ENCODE results near the gene ZNF74. TPM values are rescaled to one million over a fixed set of nuclear protein-coding genes. Genes with fewer than 3 reads are reported as not detected.
"Not testable (repeated sequence)": the region's sequence is repeated elsewhere in the genome, so short reads cannot be mapped to it uniquely, and the experiment has no call there.

Gene ZNF74
- total RNA-seq, 1 donor from 2014 or later, result 5.2 TPM

GRCh38 chr22:20399866-20400605 is 6.1 kb downstream of the ZNF74 start:
- DNase-seq (ENCODE audit: low spot score), result peak; percentile 59

DNA sequence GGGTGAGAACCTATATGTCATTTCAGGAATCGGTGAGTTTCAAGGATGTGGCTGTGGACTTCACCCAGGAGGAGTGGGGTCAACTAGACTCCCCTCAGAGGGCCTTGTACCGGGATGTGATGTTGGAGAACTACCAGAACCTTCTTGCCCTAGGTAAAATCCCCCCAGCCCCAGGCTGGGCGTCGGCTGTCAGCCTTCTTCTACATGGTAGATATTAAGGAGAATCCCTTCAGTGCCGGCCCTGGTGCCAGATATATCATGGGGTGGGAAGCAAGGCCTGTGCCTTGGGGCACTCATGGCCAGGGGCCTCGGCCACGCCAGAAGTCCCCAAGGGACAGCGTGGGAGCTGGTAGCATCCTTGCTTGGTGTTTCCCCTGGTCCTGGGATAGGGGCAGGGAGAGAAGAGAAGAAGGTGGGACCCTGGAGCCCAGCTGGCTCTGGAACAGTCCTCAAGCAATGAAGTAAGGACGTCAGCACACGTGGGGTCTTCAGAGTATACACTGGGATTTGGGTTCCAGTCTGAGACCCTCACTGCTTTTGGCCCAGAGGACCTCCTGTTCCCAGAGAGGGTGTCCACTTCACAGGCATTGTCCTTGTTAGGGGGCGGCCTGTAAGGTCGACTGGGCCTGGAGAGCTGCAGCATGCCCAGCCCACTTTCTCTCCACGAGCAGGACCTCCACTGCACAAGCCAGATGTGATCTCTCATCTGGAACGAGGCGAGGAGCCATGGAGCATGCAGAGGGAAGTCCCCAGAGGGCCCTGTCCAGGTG is 6.8 kb downstream of the ZNF74 start:
- DNase-seq (ENCODE audit: low spot score), result peak; percentile 37

DNA sequence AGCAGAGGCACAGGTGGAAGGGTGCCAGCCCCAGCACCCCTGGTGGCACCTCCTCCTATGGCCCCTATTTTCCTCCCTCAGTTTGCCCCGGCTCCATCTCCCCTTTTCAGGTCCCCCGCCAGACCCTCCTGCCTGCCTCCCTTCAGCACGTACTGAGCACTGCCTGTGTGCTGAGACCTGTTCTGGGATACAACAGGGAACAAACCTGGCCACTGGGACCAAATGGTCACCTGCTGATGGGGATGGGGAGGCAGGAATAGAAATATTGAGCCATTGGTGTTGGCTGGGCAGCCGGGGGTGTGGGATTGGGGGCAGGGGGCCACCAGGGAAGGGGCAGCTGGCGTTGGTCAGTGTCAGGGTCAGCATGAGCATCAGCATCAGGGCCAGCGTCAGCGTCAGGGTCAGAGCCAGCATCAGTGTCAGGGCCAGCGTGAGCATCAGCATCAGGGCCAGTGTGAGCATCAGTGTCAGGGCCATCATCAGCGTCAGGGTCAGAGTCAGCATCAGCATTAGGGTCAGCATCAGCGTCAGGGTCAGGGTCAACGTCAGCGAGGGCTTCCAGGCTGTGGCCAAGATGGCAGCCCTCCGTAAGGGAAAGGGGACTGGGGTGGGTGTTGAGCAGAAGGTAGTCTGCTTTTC is 7.5 kb downstream of the ZNF74 start:
- peak; percentile 74 for DNase-seq (ENCODE audit: low spot score)

- DNase-seq (ENCODE audit: low spot score), result peak; percentile 49
Measured at GRCh38 chr22:20402960-20403778, 9.2 kb downstream of the ZNF74 start.

GRCh38 chr22:20403779-20404140 is 9.8 kb downstream of the ZNF74 start:
- peak; percentile 73 for DNase-seq (ENCODE audit: low spot score)

DNA sequence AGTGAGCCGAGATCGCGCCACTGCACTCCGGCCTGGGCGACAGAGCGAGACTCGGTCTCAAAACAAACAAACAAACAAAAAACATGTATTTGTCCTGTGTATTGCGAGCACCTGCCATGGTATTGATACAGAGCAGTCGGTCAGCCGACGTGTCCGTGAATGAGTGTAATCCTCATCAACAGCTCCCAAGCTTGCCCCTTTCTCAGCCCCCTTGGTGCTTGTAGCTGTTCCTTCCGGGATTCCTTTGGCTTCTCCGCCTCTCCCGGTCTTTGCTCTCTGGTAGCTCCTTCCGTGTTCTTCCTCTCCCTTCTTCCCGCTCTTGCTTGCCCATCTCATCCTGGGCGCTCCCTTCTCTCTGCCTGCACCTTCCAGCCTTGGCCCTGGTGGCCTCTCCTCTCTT is 10.9 kb downstream of the ZNF74 start:
- DNase-seq (ENCODE audit: low spot score), result peak; percentile 59

GRCh38 chr22:20405291-20405930 is 11.5 kb downstream of the ZNF74 start:
- peak; percentile 72 for DNase-seq (ENCODE audit: low spot score)

DNA sequence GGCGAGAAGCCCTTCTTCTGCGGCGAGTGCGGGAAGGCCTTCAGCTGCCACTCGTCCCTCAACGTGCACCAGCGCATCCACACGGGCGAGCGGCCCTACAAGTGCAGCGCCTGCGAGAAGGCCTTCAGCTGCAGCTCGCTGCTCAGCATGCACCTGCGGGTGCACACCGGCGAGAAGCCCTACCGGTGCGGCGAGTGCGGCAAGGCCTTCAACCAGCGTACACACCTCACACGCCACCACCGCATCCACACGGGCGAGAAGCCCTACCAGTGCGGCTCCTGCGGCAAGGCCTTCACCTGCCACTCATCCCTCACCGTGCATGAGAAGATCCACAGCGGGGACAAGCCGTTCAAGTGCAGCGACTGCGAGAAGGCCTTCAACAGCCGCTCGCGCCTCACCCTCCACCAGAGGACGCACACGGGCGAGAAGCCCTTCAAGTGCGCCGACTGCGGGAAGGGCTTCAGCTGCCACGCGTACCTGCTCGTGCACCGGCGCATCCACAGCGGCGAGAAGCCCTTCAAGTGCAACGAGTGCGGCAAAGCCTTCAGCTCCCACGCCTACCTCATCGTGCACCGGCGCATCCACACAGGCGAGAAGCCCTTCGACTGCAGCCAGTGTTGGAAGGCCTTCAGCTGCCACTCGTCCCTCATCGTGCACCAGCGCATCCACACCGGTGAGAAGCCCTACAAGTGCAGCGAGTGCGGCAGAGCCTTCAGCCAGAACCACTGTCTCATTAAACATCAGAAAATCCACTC is 12.2 kb downstream of the ZNF74 start:
- DNase-seq (ENCODE audit: low spot score), result peak; percentile 86

- peak; percentile 57 for DNase-seq (ENCODE audit: low spot score)
Measured at GRCh38 chr22:20406686-20407408, 12.9 kb downstream of the ZNF74 start.

DNA sequence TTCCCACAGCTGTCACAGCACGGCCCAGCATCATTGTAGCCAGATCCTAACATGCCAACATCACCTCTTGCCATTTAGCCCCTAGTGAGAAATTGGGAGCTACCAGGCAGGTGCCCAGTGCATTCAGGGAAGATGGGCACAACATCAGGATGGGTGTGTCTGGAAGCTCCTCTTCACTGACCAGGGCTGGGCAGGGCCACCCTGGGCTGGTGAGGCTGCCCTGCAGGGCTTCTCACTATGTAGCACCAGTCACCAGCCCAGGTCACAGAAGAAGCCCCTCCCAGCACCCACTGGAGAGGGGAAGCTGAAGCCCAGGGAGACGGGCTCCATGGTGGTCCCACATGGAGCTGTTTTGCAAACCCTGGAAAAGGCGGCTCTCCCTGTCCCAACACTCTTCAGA is 13.9 kb downstream of the ZNF74 start:
- DNase-seq (ENCODE audit: low spot score), result peak; percentile 79

DNA sequence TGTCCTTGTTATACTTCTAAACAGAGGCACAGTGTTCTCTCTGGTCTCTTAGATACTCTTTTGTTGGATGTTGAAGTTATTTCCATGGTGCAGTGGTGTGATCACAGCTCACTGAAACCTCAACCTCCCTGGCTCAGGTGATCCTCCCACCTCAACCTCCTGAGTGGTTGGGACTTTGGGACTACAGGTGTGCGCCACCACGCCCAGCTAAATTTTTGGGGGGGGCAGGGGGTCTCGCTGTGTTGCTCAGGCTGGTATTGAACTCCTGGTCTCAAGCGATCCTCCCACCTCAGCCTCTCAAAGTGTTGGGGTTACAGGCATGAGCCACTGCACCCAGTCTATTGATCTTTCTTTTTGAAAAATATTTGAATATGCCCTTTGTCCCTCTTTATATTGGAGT is 14.9 kb downstream of the ZNF74 start:
- peak; percentile 57 for DNase-seq (ENCODE audit: low spot score)

- DNase-seq (ENCODE audit: low spot score), result not testable (repeated sequence)
Measured at GRCh38 chr22:20409385-20409784, 15.4 kb downstream of the ZNF74 start.

- peak; percentile 20 for DNase-seq (ENCODE audit: low spot score)
Measured at GRCh38 chr22:20412474-20413216, 18.7 kb downstream of the ZNF74 start.

- DNase-seq (ENCODE audit: low spot score), result peak; percentile 22
Measured at GRCh38 chr22:20413217-20414058, 19.5 kb downstream of the ZNF74 start.

DNA sequence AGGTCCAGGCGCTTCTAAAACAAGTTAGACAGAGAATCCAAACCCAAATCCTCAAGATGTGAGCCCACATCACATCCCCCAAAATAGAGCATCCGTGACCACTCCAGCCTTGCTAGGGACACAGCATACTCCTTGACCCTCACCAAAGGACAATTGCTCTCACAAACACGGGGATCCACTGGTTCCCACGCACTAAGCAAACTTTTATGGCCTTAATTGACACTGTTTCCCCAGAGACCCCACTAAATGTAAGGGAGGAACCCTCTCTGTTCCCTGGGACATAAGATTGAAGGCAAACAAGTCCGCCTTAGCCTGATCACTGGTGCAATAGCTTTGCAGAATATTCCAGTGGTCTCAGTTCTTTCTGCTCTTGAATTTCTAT is 20.1 kb downstream of the ZNF74 start:
- DNase-seq (ENCODE audit: low spot score), result no peak

GRCh38 chr22:20414450-20414849 is 20.5 kb downstream of the ZNF74 start:
- DNase-seq (ENCODE audit: low spot score), result no peak

- DNase-seq (ENCODE audit: low spot score), result not testable (repeated sequence)
Measured at GRCh38 chr22:20415241-20415640, 21.3 kb downstream of the ZNF74 start.

DNA sequence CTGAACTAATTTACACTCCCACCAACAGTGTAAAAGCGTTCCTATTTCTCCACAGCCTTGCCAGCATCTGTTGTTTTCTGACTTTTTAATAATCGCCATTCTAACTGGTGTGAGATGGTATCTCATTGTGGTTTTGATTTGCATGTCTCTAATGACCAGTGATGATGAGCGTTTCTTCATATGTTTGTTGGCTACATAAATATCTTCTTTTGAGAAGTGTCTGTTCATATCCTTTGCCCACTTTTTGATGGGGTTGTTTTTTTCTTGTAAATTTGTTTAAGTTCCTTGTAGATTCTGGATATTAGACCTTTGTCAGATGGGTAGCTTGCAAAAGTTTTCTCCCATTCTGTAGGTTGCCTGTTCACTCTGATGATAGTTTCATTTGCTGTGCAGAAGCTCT is 21.7 kb downstream of the ZNF74 start:
- DNase-seq (ENCODE audit: low spot score), result not testable (repeated sequence)
